MM.1S (cell line): ENCODE results near the gene NT5C1A.

Experiments used
- DNase-seq: peaks from one replicate; pipeline ENCODE4 v3.0.0-alpha.2; 2015
- H2AFZ ChIP-seq: fragments of 300-600 bp; sonication (generic); 2 replicates; pipeline ENCODE4 v1.6.0; 2016; ENCODE audit warnings: antibody characterized with exemption, low read length
- H3F3A ChIP-seq: fragments of 300-600 bp; sonication (generic); 2 replicates; pipeline ENCODE4 v1.6.1; 2016; ENCODE audit warnings: mild to moderate bottlenecking, antibody characterized with exemption, low read length, moderate library complexity, mixed read lengths; ENCODE audit not compliant: insufficient read depth
- H3K27ac ChIP-seq: fragments of 300-600 bp; sonication (generic); 2 replicates; pipeline ENCODE4 v1.5.1; 2016; ENCODE audit warnings: mild to moderate bottlenecking, low read length
- H3K27me3 ChIP-seq: fragments of 300-600 bp; sonication (generic); replicated peaks from 2 replicates; pipeline ENCODE4 v1.6.0; 2016; ENCODE audit warnings: low read length; ENCODE audit not compliant: insufficient read depth
- H3K36me3 ChIP-seq: fragments of 300-600 bp; sonication (generic); replicated peaks from 2 replicates; pipeline ENCODE4 v1.6.1; 2016; ENCODE audit warnings: mild to moderate bottlenecking, low read length, mixed read lengths; ENCODE audit not compliant: insufficient read depth
- H3K4me1 ChIP-seq: fragments of 300-600 bp; sonication (generic); 2 replicates; pipeline ENCODE4 v1.6.1; 2016; ENCODE audit warnings: low read length, mixed read lengths
- H3K4me2 ChIP-seq: fragments of 300-600 bp; sonication (generic); 2 replicates; pipeline ENCODE4 v1.6.0; 2016; ENCODE audit warnings: low read depth, low read length
- H3K4me3 ChIP-seq: fragments of 300-600 bp; sonication (generic); 2 replicates; pipeline ENCODE4 v1.5.1; 2016; ENCODE audit warnings: low read length, mixed read lengths
- H3K79me2 ChIP-seq: fragments of 300-600 bp; sonication (generic); 2 replicates; pipeline ENCODE4 v1.6.1; 2016; ENCODE audit warnings: mixed run types, low read length, mixed read lengths
- H3K9ac ChIP-seq: fragments of 300-600 bp; sonication (generic); 2 replicates; pipeline ENCODE4 v1.6.1; 2016; ENCODE audit warnings: low read length, mixed read lengths
- H3K9me2 ChIP-seq: fragments of 300-600 bp; sonication (generic); replicated peaks from 2 replicates; pipeline ENCODE4 v1.6.1; 2016; ENCODE audit warnings: mild to moderate bottlenecking, low read length, mixed read lengths; ENCODE audit not compliant: insufficient read depth
- H3K9me3 ChIP-seq: fragments of 300-600 bp; sonication (generic); replicated peaks from 2 replicates; pipeline ENCODE4 v1.6.1; 2016; ENCODE audit warnings: mild to moderate bottlenecking, low read length, mixed read lengths; ENCODE audit not compliant: insufficient read depth
- H4K20me1 ChIP-seq: fragments of 300-600 bp; sonication (generic); 2 replicates; pipeline ENCODE4 v1.6.1; 2016; ENCODE audit warnings: mild to moderate bottlenecking, low read length, moderate library complexity, mixed read lengths; ENCODE audit not compliant: insufficient read depth
- EZH2 ChIP-seq: fragments of 300-600 bp; sonication (generic); optimal IDR thresholded peaks from 2 replicates; pipeline ENCODE3; 2017; ENCODE audit warnings: low read depth, mild to moderate bottlenecking, antibody characterized with exemption, low read length, mixed read lengths
- EZH2phosphoT487 ChIP-seq: fragments of 300-600 bp; sonication (generic); IDR thresholded peaks from 2 replicates; pipeline ENCODE4 v1.6.1; 2018; ENCODE audit warnings: antibody characterized with exemption, low read length
- TF ChIP-seq, protein P1 (sequence below): fragments of 300-600 bp; sonication (generic); IDR thresholded peaks from 2 replicates; pipeline ENCODE4 v1.5.1; 2016; ENCODE audit warnings: antibody characterized with exemption, low read length, mixed read lengths

The NT5C1A gene

DNA sequence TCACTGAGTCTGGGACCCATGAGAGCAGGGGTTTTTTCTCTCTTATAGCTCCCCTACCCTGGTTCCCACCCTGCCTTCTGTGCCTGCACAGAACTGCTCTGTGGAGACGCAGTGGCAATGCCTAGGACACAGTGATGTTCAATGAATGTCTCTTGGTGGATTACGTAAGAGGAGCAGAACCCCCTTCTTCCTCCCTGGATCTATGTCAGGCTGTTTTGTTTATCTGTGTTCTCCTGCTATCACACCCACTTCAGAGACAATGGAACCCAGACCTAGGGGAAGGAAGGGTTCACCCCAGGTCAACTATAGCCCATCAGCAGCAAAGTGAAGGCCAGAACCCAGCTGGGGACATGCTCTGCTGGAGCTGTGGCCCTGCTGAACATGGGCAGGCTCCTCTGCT is 17.3 kb upstream of the NT5C1A start:
- TF ChIP-seq, protein P1, sequence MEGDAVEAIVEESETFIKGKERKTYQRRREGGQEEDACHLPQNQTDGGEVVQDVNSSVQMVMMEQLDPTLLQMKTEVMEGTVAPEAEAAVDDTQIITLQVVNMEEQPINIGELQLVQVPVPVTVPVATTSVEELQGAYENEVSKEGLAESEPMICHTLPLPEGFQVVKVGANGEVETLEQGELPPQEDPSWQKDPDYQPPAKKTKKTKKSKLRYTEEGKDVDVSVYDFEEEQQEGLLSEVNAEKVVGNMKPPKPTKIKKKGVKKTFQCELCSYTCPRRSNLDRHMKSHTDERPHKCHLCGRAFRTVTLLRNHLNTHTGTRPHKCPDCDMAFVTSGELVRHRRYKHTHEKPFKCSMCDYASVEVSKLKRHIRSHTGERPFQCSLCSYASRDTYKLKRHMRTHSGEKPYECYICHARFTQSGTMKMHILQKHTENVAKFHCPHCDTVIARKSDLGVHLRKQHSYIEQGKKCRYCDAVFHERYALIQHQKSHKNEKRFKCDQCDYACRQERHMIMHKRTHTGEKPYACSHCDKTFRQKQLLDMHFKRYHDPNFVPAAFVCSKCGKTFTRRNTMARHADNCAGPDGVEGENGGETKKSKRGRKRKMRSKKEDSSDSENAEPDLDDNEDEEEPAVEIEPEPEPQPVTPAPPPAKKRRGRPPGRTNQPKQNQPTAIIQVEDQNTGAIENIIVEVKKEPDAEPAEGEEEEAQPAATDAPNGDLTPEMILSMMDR, result no peak
- TF ChIP-seq EZH2phosphoT487 (no peak), EZH2 (no peak)
- Histone ChIP-seq H3K9ac (no peak overlapping the region), H4K20me1 (no peaks in the 10 kb centered on the region), H3K27ac (no peak overlapping the region), H3F3A (no peaks in the 10 kb centered on the region), H2AFZ (no peak overlapping the region), H3K4me1 (peaks cover 8% of the 10 kb centered on the region), H3K27me3 (no peaks in the 10 kb centered on the region), H3K9me2 (no peaks in the 10 kb centered on the region), H3K9me3 (no peaks in the 10 kb centered on the region), H3K4me3 (no peak overlapping the region), H3K4me2 (no peak overlapping the region), H3K79me2 (no peaks in the 10 kb centered on the region), H3K36me3 (no peaks in the 10 kb centered on the region)
- no peak for DNase-seq

GRCh38 chr1:39688706-39689105 is 16.8 kb upstream of the NT5C1A start:
- Histone ChIP-seq H3K4me3 (no peak overlapping the region), H3K4me1 (peaks cover 8% of the 10 kb centered on the region), H3F3A (no peaks in the 10 kb centered on the region), H3K79me2 (no peaks in the 10 kb centered on the region), H3K9ac (no peak overlapping the region), H3K36me3 (no peaks in the 10 kb centered on the region), H3K9me3 (no peaks in the 10 kb centered on the region), H2AFZ (no peak overlapping the region), H3K9me2 (no peaks in the 10 kb centered on the region), H3K27me3 (no peaks in the 10 kb centered on the region), H3K27ac (no peak overlapping the region), H3K4me2 (no peak overlapping the region), H4K20me1 (no peaks in the 10 kb centered on the region)
- TF ChIP-seq EZH2phosphoT487, result no peak
- TF ChIP-seq, protein P1, result no peak
- TF ChIP-seq EZH2, result no peak
- no peak for DNase-seq

DNA sequence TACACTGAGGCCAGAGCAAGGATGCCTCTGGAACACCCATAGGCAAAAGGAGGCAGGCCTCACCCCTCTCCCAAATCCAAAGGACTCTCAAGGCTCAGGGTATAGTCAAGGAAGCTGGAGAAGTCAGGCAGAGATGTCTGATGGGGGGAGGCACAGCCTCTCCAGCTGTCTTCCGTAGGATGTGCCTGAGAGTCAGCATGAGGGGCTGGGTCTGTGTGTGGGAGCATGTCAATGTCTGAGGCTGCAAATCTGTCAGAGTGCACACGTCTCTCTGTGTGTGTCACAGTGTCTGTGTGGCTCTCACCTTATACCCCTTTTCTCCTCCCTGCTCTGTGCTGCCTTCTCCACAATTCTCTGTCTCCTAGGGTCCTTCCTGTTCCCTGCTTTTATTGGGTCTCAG is 15.3 kb upstream of the NT5C1A start:
- Histone ChIP-seq H3K4me3 (no peak overlapping the region), H3K9me3 (no peaks in the 10 kb centered on the region), H3K27me3 (no peaks in the 10 kb centered on the region), H3K9me2 (no peaks in the 10 kb centered on the region), H4K20me1 (no peaks in the 10 kb centered on the region), H3F3A (no peaks in the 10 kb centered on the region), H3K9ac (no peak overlapping the region), H3K4me2 (no peak overlapping the region), H3K27ac (no peak overlapping the region), H2AFZ (no peak overlapping the region), H3K36me3 (no peaks in the 10 kb centered on the region), H3K4me1 (peaks cover 12% of the 10 kb centered on the region), H3K79me2 (no peaks in the 10 kb centered on the region)
- no peak for DNase-seq
- TF ChIP-seq EZH2 (no peak), EZH2phosphoT487 (no peak)
- TF ChIP-seq, protein P1, result no peak
